Endothelial cell (in vitro differentiated cells): Measurements from ENCODE around the gene CALML3. TPM values are rescaled to one million over a fixed set of nuclear protein-coding genes. Genes with fewer than 3 reads are reported as not detected.

Experiments used
- DNase-seq: peaks from one replicate; pipeline ENCODE4 v3.0.0; 2021; ENCODE audit warnings: low spot score
- H3K27ac Mint-ChIP-seq: one replicate; pipeline ENCODE4 v1.8.0; 2021; ENCODE audit warnings: mixed read lengths, inconsistent platforms; ENCODE audit not compliant: unreplicated experiment
- H3K27me3 Mint-ChIP-seq: one replicate; pipeline ENCODE4 v1.8.0; 2021; ENCODE audit warnings: mild to moderate bottlenecking, moderate library complexity, mixed read lengths, inconsistent platforms; ENCODE audit not compliant: unreplicated experiment
- H3K36me3 Mint-ChIP-seq: one replicate; pipeline ENCODE4 v1.8.0; 2021; ENCODE audit warnings: mild to moderate bottlenecking, low read depth, mixed read lengths, inconsistent platforms; ENCODE audit not compliant: unreplicated experiment
- H3K4me1 Mint-ChIP-seq: one replicate; pipeline ENCODE4 v1.8.0; 2021; ENCODE audit warnings: mild to moderate bottlenecking, mixed read lengths, inconsistent platforms; ENCODE audit not compliant: unreplicated experiment
- H3K4me3 Mint-ChIP-seq: one replicate; pipeline ENCODE4 v1.8.0; 2021; ENCODE audit warnings: mild to moderate bottlenecking, mixed read lengths, inconsistent platforms; ENCODE audit not compliant: unreplicated experiment
- H3K9me3 Mint-ChIP-seq: one replicate; pipeline ENCODE4 v1.8.0; 2021; ENCODE audit warnings: mixed read lengths, inconsistent platforms; ENCODE audit not compliant: unreplicated experiment
- CTCF ChIP-seq: fragments of 200-600 bp; sonication (generic); IDR thresholded peaks from one replicate; pipeline ENCODE4 v1.5.0; 2021; ENCODE audit warnings: antibody characterized with exemption; ENCODE audit not compliant: unreplicated experiment
- total RNA-seq: library from RNA; stranded (reverse); fragmentation: NEBNext Ultra II Directional; extraction: Animal tissue kit (Norgen Biotek cat#: 25700); gene quantifications from one replicate; pipeline ENCODE4 v1.2.1, GENCODE V29; 2021; ENCODE audit not compliant: unreplicated experiment

The CALML3 gene
- total RNA-seq, 1 donor from 2014 or later = not detected

- H3K27ac Mint-ChIP-seq = no peak overlapping the region
- peaks cover 3% of the 10 kb centered on the region for H3K36me3 Mint-ChIP-seq
- no peak for TF ChIP-seq CTCF
- no peak for DNase-seq
- H3K4me3 Mint-ChIP-seq = no peak overlapping the region
- no peaks in the 10 kb centered on the region for H3K9me3 Mint-ChIP-seq
- peaks cover 10% of the 10 kb centered on the region for H3K27me3 Mint-ChIP-seq
- H3K4me1 Mint-ChIP-seq = peaks cover 8% of the 10 kb centered on the region
Observed at GRCh38 chr10:5530846-5531557, 6.2 kb downstream of the CALML3 start.

GRCh38 chr10:5531558-5532306, 7.0 kb downstream of the CALML3 start:
- Mint-ChIP-seq H3K27ac (no peak overlapping the region), H3K36me3 (no peaks in the 10 kb centered on the region), H3K27me3 (peaks cover 6% of the 10 kb centered on the region), H3K4me3 (no peak overlapping the region), H3K9me3 (no peaks in the 10 kb centered on the region), H3K4me1 (peaks cover 7% of the 10 kb centered on the region)
- TF ChIP-seq CTCF = no peak
- DNase-seq = no peak

GRCh38 chr10:5532307-5532605, 7.5 kb downstream of the CALML3 start:
- H3K27ac Mint-ChIP-seq = no peak overlapping the region
- H3K4me1 Mint-ChIP-seq = peaks cover 7% of the 10 kb centered on the region
- H3K36me3 Mint-ChIP-seq = no peaks in the 10 kb centered on the region
- no peak for DNase-seq
- peaks cover 6% of the 10 kb centered on the region for H3K27me3 Mint-ChIP-seq
- no peak overlapping the region for H3K4me3 Mint-ChIP-seq
- no peak for TF ChIP-seq CTCF
- no peaks in the 10 kb centered on the region for H3K9me3 Mint-ChIP-seq

- H3K27me3 Mint-ChIP-seq = peaks cover 6% of the 10 kb centered on the region
- no peaks in the 10 kb centered on the region for H3K9me3 Mint-ChIP-seq
- peaks cover 7% of the 10 kb centered on the region for H3K4me1 Mint-ChIP-seq
- H3K27ac Mint-ChIP-seq = no peak overlapping the region
- H3K4me3 Mint-ChIP-seq = no peak overlapping the region
- DNase-seq = no peak
- H3K36me3 Mint-ChIP-seq = no peaks in the 10 kb centered on the region
- no peak for TF ChIP-seq CTCF
Observed at GRCh38 chr10:5532618-5533097, 7.9 kb downstream of the CALML3 start.

- TF ChIP-seq CTCF = no peak
- Mint-ChIP-seq H3K27me3 (peaks cover 9% of the 10 kb centered on the region), H3K27ac (peak overlapping the region; percentile 22), H3K9me3 (no peaks in the 10 kb centered on the region), H3K36me3 (no peaks in the 10 kb centered on the region), H3K4me1 (peaks cover 12% of the 10 kb centered on the region), H3K4me3 (no peak overlapping the region)
- no peak for DNase-seq
Observed at GRCh38 chr10:5533098-5533731, 8.5 kb downstream of the CALML3 start.
